Measurements from ENCODE around the gene SPINK4.

Gene SPINK4

GRCh38 chr9:33294670-33295432, 54.9 kb downstream of the SPINK4 start:
- DNase-seq = no peak

GRCh38 chr9:33295571-33295970, 55.6 kb downstream of the SPINK4 start:
- no peak for DNase-seq

GRCh38 chr9:33297432-33297831, 57.5 kb downstream of the SPINK4 start:
- peak; percentile 11 to 74 for DNase-seq

Data from CD4-positive, alpha-beta T cell treated with Interleukin-1 beta for 1 hour (primary cell).